ENCODE data around the gene HILPDA. TPM values are rescaled to one million over a fixed set of nuclear protein-coding genes. Genes with fewer than 3 reads are reported as not detected.
"Not testable (repeated sequence)": the region's sequence is repeated elsewhere in the genome, so short reads cannot be mapped to it uniquely, and the experiment has no call there.

The HILPDA gene
- polyA plus RNA-seq, 2 donors = 82.5 to 333 TPM

GRCh38 chr7:128447941-128448564, 7.6 kb upstream of the HILPDA start:
- Histone ChIP-seq H3K4me3 (ENCODE audit: low read depth in 1 of 2, low read length in 2 of 2) (no peak overlapping the region), H3K27me3 (ENCODE audit: control insufficient read depth in 1 of 2, insufficient read depth in 2 of 2, low read length in 2 of 2) (no peaks in the 10 kb centered on the region), H3K4me1 (ENCODE audit: control insufficient read depth in 2 of 2, insufficient read depth in 2 of 2, low read length in 1 of 2) (peaks cover 0 to 5% of the 10 kb centered on the region in 2 donors), H3K36me3 (ENCODE audit: control insufficient read depth in 2 of 2, insufficient read depth in 2 of 2, low read length in 1 of 2) (no peaks in the 10 kb centered on the region), H3K27ac (ENCODE audit: low read depth in 2 of 2, low read length in 1 of 2) (no peak overlapping the region), H3K9me3 (ENCODE audit: control insufficient read depth in 2 of 2, insufficient read depth in 1 of 2, low read depth in 1 of 2, low read length in 1 of 2) (no peaks in the 10 kb centered on the region)
- 71 to 75% methylated on average over 4 of the region's 4 CpGs for WGBS, 2 donors

- WGBS, 2 donors = 89 to 91% methylated on average over 6 of the region's 6 CpGs
- Histone ChIP-seq H3K27me3 (ENCODE audit: control insufficient read depth in 1 of 2, insufficient read depth in 2 of 2, low read length in 2 of 2) (no peaks in the 10 kb centered on the region), H3K36me3 (ENCODE audit: control insufficient read depth in 2 of 2, insufficient read depth in 2 of 2, low read length in 1 of 2) (no peaks in the 10 kb centered on the region), H3K4me3 (ENCODE audit: low read depth in 1 of 2, low read length in 2 of 2) (no peak overlapping the region), H3K27ac (ENCODE audit: low read depth in 2 of 2, low read length in 1 of 2) (no peak overlapping the region), H3K4me1 (ENCODE audit: control insufficient read depth in 2 of 2, insufficient read depth in 2 of 2, low read length in 1 of 2) (peaks cover 0 to 2% of the 10 kb centered on the region in 2 donors), H3K9me3 (ENCODE audit: control insufficient read depth in 2 of 2, insufficient read depth in 1 of 2, low read depth in 1 of 2, low read length in 1 of 2) (no peaks in the 10 kb centered on the region)
Measured at GRCh38 chr7:128448751-128449302, 6.9 kb upstream of the HILPDA start.

- Histone ChIP-seq H3K4me1 (ENCODE audit: control insufficient read depth in 2 of 2, insufficient read depth in 2 of 2, low read length in 1 of 2) (no peaks in the 10 kb centered on the region), H3K27me3 (ENCODE audit: control insufficient read depth in 1 of 2, insufficient read depth in 2 of 2, low read length in 2 of 2) (no peaks in the 10 kb centered on the region), H3K36me3 (ENCODE audit: control insufficient read depth in 2 of 2, insufficient read depth in 2 of 2, low read length in 1 of 2) (no peaks in the 10 kb centered on the region), H3K9me3 (ENCODE audit: control insufficient read depth in 2 of 2, insufficient read depth in 1 of 2, low read depth in 1 of 2, low read length in 1 of 2) (no peaks in the 10 kb centered on the region), H3K27ac (ENCODE audit: low read depth in 2 of 2, low read length in 1 of 2) (no peak overlapping the region), H3K4me3 (ENCODE audit: low read depth in 1 of 2, low read length in 2 of 2) (no peak overlapping the region)
- 71 to 75% methylated on average over 4 of the region's 4 CpGs for WGBS, 2 donors
Measured at GRCh38 chr7:128450409-128450808, 5.3 kb upstream of the HILPDA start.

- Histone ChIP-seq H3K36me3 (ENCODE audit: control insufficient read depth in 2 of 2, insufficient read depth in 2 of 2, low read length in 1 of 2) (no peaks in the 10 kb centered on the region), H3K4me3 (ENCODE audit: low read depth in 1 of 2, low read length in 2 of 2) (no peak overlapping the region), H3K4me1 (ENCODE audit: control insufficient read depth in 2 of 2, insufficient read depth in 2 of 2, low read length in 1 of 2) (no peaks in the 10 kb centered on the region), H3K27ac (ENCODE audit: low read depth in 2 of 2, low read length in 1 of 2) (no peak overlapping the region), H3K27me3 (ENCODE audit: control insufficient read depth in 1 of 2, insufficient read depth in 2 of 2, low read length in 2 of 2) (no peaks in the 10 kb centered on the region), H3K9me3 (ENCODE audit: control insufficient read depth in 2 of 2, insufficient read depth in 1 of 2, low read depth in 1 of 2, low read length in 1 of 2) (no peaks in the 10 kb centered on the region)
- WGBS, 2 donors = 91 to 92% methylated on average over 5 of the region's 5 CpGs
Measured at GRCh38 chr7:128450913-128451312, 4.8 kb upstream of the HILPDA start.

GRCh38 chr7:128452552-128452951, 3.1 kb upstream of the HILPDA start:
- 67 to 82% methylated on average over 1 of the region's 1 CpG for WGBS, 2 donors
- H3K36me3 ChIP-seq (ENCODE audit: control insufficient read depth in 2 of 2, insufficient read depth in 2 of 2, low read length in 1 of 2) = no peaks in the 10 kb centered on the region
- H3K27ac ChIP-seq (ENCODE audit: low read depth in 2 of 2, low read length in 1 of 2) = no peak overlapping the region
- H3K4me3 ChIP-seq (ENCODE audit: low read depth in 1 of 2, low read length in 2 of 2) = no peak overlapping the region
- H3K4me1 ChIP-seq (ENCODE audit: control insufficient read depth in 2 of 2, insufficient read depth in 2 of 2, low read length in 1 of 2) = peaks cover 0 to 2% of the 10 kb centered on the region in 2 donors
- H3K27me3 ChIP-seq (ENCODE audit: control insufficient read depth in 1 of 2, insufficient read depth in 2 of 2, low read length in 2 of 2) = no peaks in the 10 kb centered on the region
- H3K9me3 ChIP-seq (ENCODE audit: control insufficient read depth in 2 of 2, insufficient read depth in 1 of 2, low read depth in 1 of 2, low read length in 1 of 2) = no peaks in the 10 kb centered on the region

GRCh38 chr7:128453836-128454804, 1.6 kb upstream of the HILPDA start:
- Histone ChIP-seq H3K36me3 (ENCODE audit: control insufficient read depth in 2 of 2, insufficient read depth in 2 of 2, low read length in 1 of 2) (no peaks in the 10 kb centered on the region), H3K27ac (ENCODE audit: low read depth in 2 of 2, low read length in 1 of 2) (peak overlapping the region; percentile 77 to 93), H3K4me3 (ENCODE audit: low read depth in 1 of 2, low read length in 2 of 2) (no peak overlapping the region), H3K27me3 (ENCODE audit: control insufficient read depth in 1 of 2, insufficient read depth in 2 of 2, low read length in 2 of 2) (no peaks in the 10 kb centered on the region), H3K4me1 (ENCODE audit: control insufficient read depth in 2 of 2, insufficient read depth in 2 of 2, low read length in 1 of 2) (peaks cover 0 to 2% of the 10 kb centered on the region in 2 donors), H3K9me3 (ENCODE audit: control insufficient read depth in 2 of 2, insufficient read depth in 1 of 2, low read depth in 1 of 2, low read length in 1 of 2) (no peaks in the 10 kb centered on the region)
- 45 to 51% methylated on average over 23 of the region's 23 CpGs for WGBS, 2 donors

GRCh38 chr7:128454808-128455542, 703 bp upstream of the HILPDA start:
- 53 to 54% methylated on average over 25 of the region's 25 CpGs for WGBS, 2 donors
- Histone ChIP-seq H3K27me3 (ENCODE audit: control insufficient read depth in 1 of 2, insufficient read depth in 2 of 2, low read length in 2 of 2) (no peaks in the 10 kb centered on the region), H3K4me3 (ENCODE audit: low read depth in 1 of 2, low read length in 2 of 2) (peak overlapping the region; percentile 29 to 42), H3K9me3 (ENCODE audit: control insufficient read depth in 2 of 2, insufficient read depth in 1 of 2, low read depth in 1 of 2, low read length in 1 of 2) (no peaks in the 10 kb centered on the region), H3K27ac (ENCODE audit: low read depth in 2 of 2, low read length in 1 of 2) (peak overlapping the region; percentile 77 to 93), H3K36me3 (ENCODE audit: control insufficient read depth in 2 of 2, insufficient read depth in 2 of 2, low read length in 1 of 2) (no peaks in the 10 kb centered on the region), H3K4me1 (ENCODE audit: control insufficient read depth in 2 of 2, insufficient read depth in 2 of 2, low read length in 1 of 2) (peaks cover 0 to 2% of the 10 kb centered on the region in 2 donors)

- no peaks in the 10 kb centered on the region for H3K27me3 ChIP-seq (ENCODE audit: control insufficient read depth in 1 of 2, insufficient read depth in 2 of 2, low read length in 2 of 2)
- WGBS, 2 donors = 4 to 5% methylated on average over 5 of the region's 5 CpGs
- H3K36me3 ChIP-seq (ENCODE audit: control insufficient read depth in 2 of 2, insufficient read depth in 2 of 2, low read length in 1 of 2) = no peaks in the 10 kb centered on the region
- H3K27ac ChIP-seq (ENCODE audit: low read depth in 2 of 2, low read length in 1 of 2) = peak overlapping the region; percentile 90 to 93
- H3K9me3 ChIP-seq (ENCODE audit: control insufficient read depth in 2 of 2, insufficient read depth in 1 of 2, low read depth in 1 of 2, low read length in 1 of 2) = no peaks in the 10 kb centered on the region
- H3K4me1 ChIP-seq (ENCODE audit: control insufficient read depth in 2 of 2, insufficient read depth in 2 of 2, low read length in 1 of 2) = peaks cover 0 to 2% of the 10 kb centered on the region in 2 donors
- peak overlapping the region; percentile 87 to 91 for H3K4me3 ChIP-seq (ENCODE audit: low read depth in 1 of 2, low read length in 2 of 2)
Measured at GRCh38 chr7:128456255-128456725, 612 bp downstream of the HILPDA start.

- H3K4me3 ChIP-seq (ENCODE audit: low read depth in 1 of 2, low read length in 2 of 2) = peak overlapping the region; percentile 19 to 87
- H3K9me3 ChIP-seq (ENCODE audit: control insufficient read depth in 2 of 2, insufficient read depth in 1 of 2, low read depth in 1 of 2, low read length in 1 of 2); H3K36me3 ChIP-seq (ENCODE audit: control insufficient read depth in 2 of 2, insufficient read depth in 2 of 2, low read length in 1 of 2); H3K4me1 ChIP-seq (ENCODE audit: control insufficient read depth in 2 of 2, insufficient read depth in 2 of 2, low read length in 1 of 2); H3K27me3 ChIP-seq (ENCODE audit: control insufficient read depth in 1 of 2, insufficient read depth in 2 of 2, low read length in 2 of 2): not testable (repeated sequence)
- H3K27ac ChIP-seq (ENCODE audit: low read depth in 2 of 2, low read length in 1 of 2) = peak overlapping the region; percentile 6 to 77
- 64 to 68% methylated on average over 6 of the region's 6 CpGs for WGBS, 2 donors
Measured at GRCh38 chr7:128457385-128457784, 1.7 kb downstream of the HILPDA start.

Data from esophagus (tissue), 2 donors.